ENCODE results near the gene FOXP2. TPM values are rescaled to one million over a fixed set of nuclear protein-coding genes. Genes with fewer than 3 reads are reported as not detected.
A peak's percentile ranks its signal among the peaks of the same experiment; 100 is the strongest.

Gene FOXP2
- total and polyA plus RNA-seq, 2 of the 4 experiments (the other 2 are of a cell fraction) = 0.89 to 1.1 TPM

DNA sequence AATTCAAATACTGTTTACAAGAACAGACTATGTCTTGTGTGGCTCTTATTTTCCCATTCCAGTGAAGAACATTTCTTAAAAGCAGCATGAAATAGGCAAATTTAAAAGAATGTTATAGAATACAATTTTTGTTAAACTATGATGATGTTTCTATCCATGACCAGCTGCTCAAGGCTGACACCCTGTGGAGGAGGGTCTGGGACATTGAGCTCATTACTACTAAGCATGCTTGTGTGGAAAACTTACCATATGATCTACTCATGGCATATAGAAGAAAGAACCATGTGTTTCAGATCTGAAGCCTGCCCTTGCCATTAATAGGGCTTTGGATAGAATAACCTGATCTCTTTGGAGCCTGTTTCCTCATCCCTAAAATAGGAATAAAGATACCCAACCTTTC, 125.0 kb downstream of the FOXP2 start:
- no peak overlapping the region for H2BK5ac ChIP-seq (ENCODE audit: low read depth, low read length, poor library complexity, severe bottlenecking)
- CTCF ChIA-PET = interaction anchor here (1.0 to 2.5 kb wide), 2 partner anchors 8 to 113 kb away, joined by 4 to 16 read pairs; no protein-coding TSS in a partner anchor
- intact Hi-C loops (cut with micrococcal nuclease) = loop anchor here (1.0 to 10.0 kb wide), 3 partner anchors 112 to 515 kb away; no protein-coding TSS in a partner anchor
- no peak overlapping the region for H4K91ac ChIP-seq (ENCODE audit: insufficient read depth, low read depth, low read length)
- no peak overlapping the region for H3K23ac ChIP-seq (ENCODE audit: low read depth, low read length)
- no peak overlapping the region for H4K8ac ChIP-seq (ENCODE audit: low read depth in 2 of 2, low read length in 2 of 2)
- DNase-seq = peak; percentile 35
- H2BK120ac ChIP-seq (ENCODE audit: low read depth, low read length) = no peak overlapping the region
- H2AK9ac ChIP-seq (replicated peaks; ENCODE audit: low read depth, low read length, poor library complexity) = no peak overlapping the region
- no peak overlapping the region for H3K18ac ChIP-seq (ENCODE audit: low read depth, low read length)
- H2BK20ac ChIP-seq (ENCODE audit: low read depth, low read length) = no peak overlapping the region
- H3K4me3 ChIP-seq (ENCODE audit: insufficient read depth, low read depth, low read length) = no peak overlapping the region
- dilution Hi-C loops (cut with HindIII; ENCODE audit: low sequenced_read_pairs, unreplicated experiment) = no loop called here
- ATAC-seq (ENCODE audit: low read depth) = peak; percentile 72
- no peak for TF ChIP-seq CHD1 (IDR thresholded peaks at IDR 0.05; ENCODE audit: low read depth, low read length)
- TF ChIP-seq SMC3 (IDR thresholded peaks at IDR 0.05; ENCODE audit: low read depth, low read length) = peak; percentile 45
- TF ChIP-seq, protein P1, sequence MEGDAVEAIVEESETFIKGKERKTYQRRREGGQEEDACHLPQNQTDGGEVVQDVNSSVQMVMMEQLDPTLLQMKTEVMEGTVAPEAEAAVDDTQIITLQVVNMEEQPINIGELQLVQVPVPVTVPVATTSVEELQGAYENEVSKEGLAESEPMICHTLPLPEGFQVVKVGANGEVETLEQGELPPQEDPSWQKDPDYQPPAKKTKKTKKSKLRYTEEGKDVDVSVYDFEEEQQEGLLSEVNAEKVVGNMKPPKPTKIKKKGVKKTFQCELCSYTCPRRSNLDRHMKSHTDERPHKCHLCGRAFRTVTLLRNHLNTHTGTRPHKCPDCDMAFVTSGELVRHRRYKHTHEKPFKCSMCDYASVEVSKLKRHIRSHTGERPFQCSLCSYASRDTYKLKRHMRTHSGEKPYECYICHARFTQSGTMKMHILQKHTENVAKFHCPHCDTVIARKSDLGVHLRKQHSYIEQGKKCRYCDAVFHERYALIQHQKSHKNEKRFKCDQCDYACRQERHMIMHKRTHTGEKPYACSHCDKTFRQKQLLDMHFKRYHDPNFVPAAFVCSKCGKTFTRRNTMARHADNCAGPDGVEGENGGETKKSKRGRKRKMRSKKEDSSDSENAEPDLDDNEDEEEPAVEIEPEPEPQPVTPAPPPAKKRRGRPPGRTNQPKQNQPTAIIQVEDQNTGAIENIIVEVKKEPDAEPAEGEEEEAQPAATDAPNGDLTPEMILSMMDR (conservative IDR thresholded peaks at IDR 0.05; ENCODE audit: low read depth, low read length) = peak; percentile 51
- peak; percentile 44 for TF ChIP-seq RAD21 (IDR thresholded peaks at IDR 0.05; ENCODE audit: low read length)
- H2AFZ ChIP-seq (replicated peaks; ENCODE audit: low read length, poor library complexity) = no peak overlapping the region
- in situ Hi-C loops (cut with MboI; ENCODE audit: low sequenced_read_pairs) = no loop called here
- BruUV-seq (replicated peaks) = no TSS peak
- H2BK15ac ChIP-seq (ENCODE audit: low read depth, low read length) = no peak overlapping the region
- POLR2A ChIA-PET (ENCODE audit: unreplicated experiment) = interaction anchor here (0.6 kb wide), 1 partner anchor 681 kb away, joined by 3 read pairs; no protein-coding TSS in a partner anchor
- H4K20me1 ChIP-seq (ENCODE audit: insufficient read depth, low read length) = no peaks in the 10 kb centered on the region
- H3K27ac ChIP-seq (ENCODE audit: insufficient read depth, low read length) = no peak overlapping the region
- no peak overlapping the region for H3K9ac ChIP-seq (ENCODE audit: low read depth, low read length)
- no peak overlapping the region for H3K4ac ChIP-seq (ENCODE audit: low read depth, low read length)
- no peaks in the 10 kb centered on the region for H3K79me1 ChIP-seq (ENCODE audit: low read depth in 1 of 2, low read length in 2 of 2)
- H3K27me3 ChIP-seq (ENCODE audit: control insufficient read depth, insufficient read depth, low read length) = no peaks in the 10 kb centered on the region
- H3K56ac ChIP-seq (ENCODE audit: extremely low read depth, insufficient read depth, low read length) = no peak overlapping the region
- no peaks in the 10 kb centered on the region for H3K9me1 ChIP-seq (ENCODE audit: insufficient read depth, low read length)
- H3K36me3 ChIP-seq (ENCODE audit: control insufficient read depth, insufficient read depth, low read length) = no peaks in the 10 kb centered on the region
- H3K4me1 ChIP-seq (ENCODE audit: control insufficient read depth, insufficient read depth, low read length) = no peaks in the 10 kb centered on the region
- H3K4me2 ChIP-seq (ENCODE audit: low read depth, low read length) = no peak overlapping the region
- H2AK5ac ChIP-seq (ENCODE audit: low read depth, low read length) = no peak overlapping the region
- H4K5ac ChIP-seq (ENCODE audit: low read depth, low read length) = no peak overlapping the region
- H3K14ac ChIP-seq (replicated peaks; ENCODE audit: low read depth, low read length) = no peak overlapping the region
- H3K9me3 ChIP-seq (ENCODE audit: control insufficient read depth, insufficient read depth, low read length) = no peaks in the 10 kb centered on the region

Data from IMR-90 (cell line).